ENCODE data around the gene BET1L. TPM values are rescaled to one million over a fixed set of nuclear protein-coding genes. Genes with fewer than 3 reads are reported as not detected.

BET1L gene
- total RNA-seq, 4 donors from 2014 or later = 25.5 to 33.3 (median 31.6) TPM

DNA sequence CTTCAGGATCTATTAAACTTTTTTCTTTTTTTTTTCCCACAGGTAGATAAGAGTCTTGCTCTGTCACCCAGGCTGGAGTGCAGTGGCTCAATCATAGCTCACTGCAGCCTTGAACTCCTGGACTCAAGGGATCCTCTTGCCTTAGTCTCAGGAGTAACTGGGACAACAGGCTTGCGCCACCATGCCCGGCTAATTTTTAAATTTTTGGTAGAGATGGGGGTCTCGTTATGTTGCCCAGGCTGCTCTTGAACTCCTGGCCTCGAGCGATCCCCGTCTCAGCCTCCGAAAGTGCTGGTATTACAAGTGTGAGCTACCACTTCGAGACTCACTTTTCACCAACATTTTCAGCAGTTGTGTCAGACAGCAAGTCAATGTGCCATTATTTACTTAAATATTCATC lies 28.0 kb upstream of the BET1L start:
- H3K4me3 ChIP-seq (ENCODE audit: low read depth, poor library complexity, severe bottlenecking) = no peak overlapping the region
- peak in 1 of 2 donors; percentile 80 for DNase-seq (ENCODE audit: low spot score in 2 of 2)

GRCh38 chr11:232783-233565 lies 25.8 kb upstream of the BET1L start:
- DNase-seq (ENCODE audit: low spot score in 2 of 2) = peak in 1 of 2 donors; percentile 62
- WGBS, 2 donors = 82 to 87% methylated on average over 20 of the region's 20 CpGs
- intact Hi-C loops (cut with DNase I; ENCODE audit: low total_unique reads) = no loop called here
- no peak overlapping the region for H3K4me3 ChIP-seq (ENCODE audit: low read depth, poor library complexity, severe bottlenecking)
- TF ChIP-seq POLR2A (IDR thresholded peaks at IDR 0.05) (no peak), CTCF (IDR thresholded peaks at IDR 0.05) (no peak)

More for the DNA sequence above, 28.0 kb upstream of the BET1L start:
- TF ChIP-seq POLR2A (IDR thresholded peaks at IDR 0.05) = no peak
- no peak for TF ChIP-seq CTCF (IDR thresholded peaks at IDR 0.05)
- WGBS, 2 donors = 77 to 87% methylated on average over 8 of the region's 8 CpGs
- intact Hi-C loops (cut with DNase I; ENCODE audit: low total_unique reads) = no loop called here

GRCh38 chr11:230431-230830 lies 23.2 kb upstream of the BET1L start:
- intact Hi-C loops (cut with DNase I; ENCODE audit: low total_unique reads) = no loop called here
- peak in 1 of 2 donors; percentile 57 for DNase-seq (ENCODE audit: low spot score in 2 of 2)
- TF ChIP-seq CTCF (IDR thresholded peaks at IDR 0.05) = no peak
- no peak for TF ChIP-seq POLR2A (IDR thresholded peaks at IDR 0.05)
- no peak overlapping the region for H3K4me3 ChIP-seq (ENCODE audit: low read depth, poor library complexity, severe bottlenecking)
- 95 to 96% methylated on average over 10 of the region's 10 CpGs for WGBS, 2 donors

DNA sequence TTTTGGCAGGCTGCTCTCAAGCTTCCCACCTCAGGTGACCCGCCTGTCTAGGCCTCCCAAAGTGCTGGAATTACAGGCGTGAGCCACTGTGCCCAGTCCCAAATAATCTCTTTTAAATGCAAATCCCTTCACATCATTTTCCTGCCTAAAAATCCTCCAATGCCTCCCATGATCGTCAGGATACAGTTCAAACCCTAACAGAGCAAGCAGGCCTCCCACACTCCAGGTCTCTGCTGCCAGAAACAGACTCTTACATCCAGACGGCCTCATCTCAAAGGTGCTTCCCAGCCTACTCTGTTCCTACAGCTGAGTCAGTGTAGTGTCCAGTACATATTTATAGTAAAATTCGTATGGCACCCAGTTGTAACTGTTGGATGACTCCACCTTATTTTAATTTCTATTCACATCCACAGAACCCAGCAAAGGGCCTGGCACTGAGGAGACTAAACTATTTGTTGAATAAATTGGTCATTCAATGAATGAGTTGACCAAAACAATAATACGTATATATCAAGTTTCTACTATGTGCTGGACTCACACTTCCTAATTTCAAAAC lies 20.7 kb upstream of the BET1L start:
- no peak for TF ChIP-seq CTCF (IDR thresholded peaks at IDR 0.05)
- no peak for TF ChIP-seq POLR2A (IDR thresholded peaks at IDR 0.05)
- no peak overlapping the region for H3K4me3 ChIP-seq (ENCODE audit: low read depth, poor library complexity, severe bottlenecking)
- DNase-seq (ENCODE audit: low spot score in 2 of 2) = peak in 1 of 2 donors; percentile 2
- 86 to 87% methylated on average over 6 of the region's 6 CpGs for WGBS, 2 donors
- intact Hi-C loops (cut with DNase I; ENCODE audit: low total_unique reads) = no loop called here

DNA sequence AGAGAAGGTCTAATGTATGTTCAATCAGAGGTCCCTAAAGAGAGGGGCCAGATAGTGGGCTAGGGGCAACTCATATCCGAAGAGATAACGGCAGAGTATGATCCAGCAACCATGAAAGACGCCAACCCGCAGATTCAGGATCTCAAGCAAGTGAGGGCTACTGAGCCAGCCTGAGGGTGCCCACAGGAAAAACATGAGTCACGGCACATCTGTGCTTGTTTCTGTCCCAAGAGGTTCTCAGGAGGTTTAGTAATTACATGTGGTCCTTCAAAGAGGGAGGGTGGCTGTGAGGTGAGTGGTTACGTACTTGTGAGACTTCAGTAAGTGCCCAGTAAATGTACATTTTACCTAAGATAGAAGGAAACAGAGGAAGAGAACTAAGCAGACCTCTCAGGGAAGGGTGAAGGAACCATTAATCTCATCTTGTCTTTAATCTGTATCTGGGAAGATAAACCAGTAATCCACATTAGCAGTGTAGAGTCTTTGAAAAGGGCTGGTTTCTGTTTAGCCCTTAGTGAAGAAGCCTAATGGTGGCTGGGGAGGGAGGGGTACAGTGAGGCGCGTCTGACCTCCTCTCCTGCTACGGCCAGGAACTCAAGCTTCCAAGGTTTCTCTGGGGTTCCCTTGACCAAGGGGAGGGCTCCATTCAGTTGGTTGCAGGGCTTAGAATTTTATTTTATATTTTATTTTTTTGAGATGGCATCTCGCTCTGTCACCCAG lies 18.7 kb upstream of the BET1L start:
- TF ChIP-seq POLR2A (IDR thresholded peaks at IDR 0.05) (no peak), CTCF (IDR thresholded peaks at IDR 0.05) (no peak)
- WGBS, 2 donors = 89 to 93% methylated on average over 10 of the region's 10 CpGs
- intact Hi-C loops (cut with DNase I; ENCODE audit: low total_unique reads) = no loop called here
- no peak overlapping the region for H3K4me3 ChIP-seq (ENCODE audit: low read depth, poor library complexity, severe bottlenecking)
- peak in 1 of 2 donors; percentile 15 for DNase-seq (ENCODE audit: low spot score in 2 of 2)

Measured in lower leg skin (tissue), 4 donors.